ENCODE results near the gene RANBP10. TPM values are rescaled to one million over a fixed set of nuclear protein-coding genes. Genes with fewer than 3 reads are reported as not detected.

RANBP10 gene
- total and polyA plus RNA-seq, 2 experiments from 2014 or later = 9.0 to 13.6 TPM

GRCh38 chr16:67760956-67761230 lies 45.5 kb downstream of the RANBP10 start (continued):
- no peak for TF ChIP-seq STAT1 (IDR thresholded peaks at IDR 0.05; ENCODE audit: unreplicated experiment)
- TF ChIP-seq CREB1 (CRISPR knock-in tag; IDR thresholded peaks at IDR 0.05; ENCODE audit: low read depth) = no peak

- peaks cover 5% of the 10 kb centered on the region; the same call in 1 of the 2 replicates for H4K20me1 ChIP-seq (replicated peaks; ENCODE audit: insufficient read depth)
- no peaks in the 10 kb centered on the region for H3K36me3 ChIP-seq (ENCODE audit: insufficient read depth)
- DNase-seq (ENCODE audit: low spot score) (no peak), ATAC-seq (no peak)
- H2AFZ ChIP-seq = no peak overlapping the region
- Mint-ChIP-seq H3K4me1 (no peaks in the 10 kb centered on the region), H3K27me3 (ENCODE audit: insufficient read depth, low read depth, poor library complexity) (peaks cover 2% of the 10 kb centered on the region), H3K9me3 (no peaks in the 10 kb centered on the region), H3K4me3 (no peak overlapping the region), H3K36me3 (ENCODE audit: low read depth) (no peaks in the 10 kb centered on the region), H3K27ac (no peak overlapping the region)
- no peaks in the 10 kb centered on the region for H3K79me2 ChIP-seq (replicated peaks; ENCODE audit: insufficient read depth)
- H3K4me1 ChIP-seq (ENCODE audit: insufficient read depth) = no peaks in the 10 kb centered on the region
- no peaks in the 10 kb centered on the region for H3K9me2 ChIP-seq (ENCODE audit: insufficient read depth)
- no peak overlapping the region for H3K27ac ChIP-seq (ENCODE audit: low read depth)
- H3K4me3 ChIP-seq = no peak overlapping the region
- no peak overlapping the region for H3K4me2 ChIP-seq
- no peak for TF ChIP-seq ZNF114 (CRISPR knock-in tag; IDR thresholded peaks at IDR 0.05)
- TF ChIP-seq JUNB (IDR thresholded peaks at IDR 0.05; ENCODE audit: unreplicated experiment) = no peak
- TF ChIP-seq ZNF462 (CRISPR knock-in tag; IDR thresholded peaks at IDR 0.05) = no peak
- TF ChIP-seq NANOG (IDR thresholded peaks at IDR 0.05; ENCODE audit: borderline replicate concordance) = no peak
- TF ChIP-seq ZNF331 (CRISPR knock-in tag; IDR thresholded peaks at IDR 0.05; ENCODE audit: low read depth) = no peak
- TF ChIP-seq CREB1 (CRISPR knock-in tag; IDR thresholded peaks at IDR 0.05; ENCODE audit: low read depth) = no peak
- TF ChIP-seq REST (IDR thresholded peaks at IDR 0.05; ENCODE audit: unreplicated experiment) = no peak
- no peak for TF ChIP-seq ETS1 (IDR thresholded peaks at IDR 0.05)
- no peak for TF ChIP-seq STAT1 (IDR thresholded peaks at IDR 0.05; ENCODE audit: unreplicated experiment)
- no peak for TF ChIP-seq POLR2AphosphoS5 (IDR thresholded peaks at IDR 0.05; ENCODE audit: low read depth)
- TF ChIP-seq CTCF (conservative IDR thresholded peaks at IDR 0.05; ENCODE audit: low read depth in 2 of 2) = no peak
- TF ChIP-seq EZH2 (IDR thresholded peaks at IDR 0.05; ENCODE audit: low read depth, unreplicated experiment) = no peak
- TF ChIP-seq EZH2phosphoT487 (IDR thresholded peaks at IDR 0.05; ENCODE audit: unreplicated experiment) = no peak
- H3F3A ChIP-seq (replicated peaks; ENCODE audit: low read depth) = no peaks in the 10 kb centered on the region
- no peaks in the 10 kb centered on the region for H3K27me3 ChIP-seq (ENCODE audit: insufficient read depth)
Measured at GRCh38 chr16:67760206-67760955, 46.0 kb downstream of the RANBP10 start.
